Keratinocyte (primary cell): ENCODE data around the gene USP37. TPM values are rescaled to one million over a fixed set of nuclear protein-coding genes. Genes with fewer than 3 reads are reported as not detected.

ENCODE experiments used
- DNase-seq: peaks from one replicate; pipeline ENCODE4 v3.0.0-alpha.2; 2011; ENCODE audit warnings: low read depth, missing footprints, low spot score
- FAIRE-seq: peaks from 2 replicates; lab custom pipeline; 2011; peaks lifted over from hg19 to GRCh38; lab: Jason Lieb, UNC
- H2AFZ ChIP-seq: 2 replicates; pipeline ENCODE4 v1.6.0; 2012; ENCODE audit warnings: low read length, control low read depth, inconsistent platforms; ENCODE audit not compliant: control insufficient read depth
- H3K27ac ChIP-seq: 2 replicates; pipeline ENCODE4 v1.5.1; 2011; ENCODE audit warnings: low read length; ENCODE audit not compliant: control insufficient read depth, insufficient read depth
- H3K27me3 ChIP-seq: 3 replicates; pipeline ENCODE4 v1.6.0; 2011; ENCODE audit warnings: low read length; ENCODE audit not compliant: control insufficient read depth, insufficient read depth; ENCODE audit errors: extremely low read depth
- H3K36me3 ChIP-seq, 2 experiments: 2 replicates in 1 of 2; 3 replicates in 1 of 2; pipeline ENCODE4 v1.5.1; 2011; ENCODE audit warnings: low read length in 2 of 2, mild to moderate bottlenecking in 1 of 2; ENCODE audit not compliant: control insufficient read depth in 2 of 2, insufficient read depth in 2 of 2; ENCODE audit errors: extremely low read depth in 1 of 2
- H3K4me1 ChIP-seq: 3 replicates; pipeline ENCODE4 v1.5.1; 2011; ENCODE audit warnings: low read length; ENCODE audit not compliant: control insufficient read depth, insufficient read depth; ENCODE audit errors: extremely low read depth
- H3K4me2 ChIP-seq: 3 replicates; pipeline ENCODE4 v1.6.0; 2011; ENCODE audit warnings: low read depth, low read length; ENCODE audit not compliant: control insufficient read depth, insufficient read depth; ENCODE audit errors: extremely low read depth
- H3K4me3 ChIP-seq, 3 experiments: fragments of 200-600 bp in 1 of 3; sonication (generic) in 1 of 3; 2 replicates in 2 of 3; 3 replicates in 1 of 3; pipeline ENCODE4 v1.5.1; 2011 to 2016; ENCODE audit warnings: low read length in 3 of 3, mild to moderate bottlenecking in 3 of 3, control low read depth in 2 of 3, inconsistent platforms in 1 of 3, low read depth in 1 of 3, mixed read lengths in 1 of 3, mixed run types in 1 of 3, moderate library complexity in 1 of 3; ENCODE audit not compliant: control insufficient read depth in 2 of 3, insufficient read depth in 2 of 3; ENCODE audit errors: extremely low read depth in 1 of 3
- H3K79me2 ChIP-seq: 2 replicates; pipeline ENCODE4 v1.6.0; 2012; ENCODE audit warnings: low read length; ENCODE audit not compliant: control insufficient read depth, insufficient read depth
- H3K9ac ChIP-seq: 3 replicates; pipeline ENCODE4 v1.6.0; 2011; ENCODE audit warnings: low read length; ENCODE audit not compliant: control insufficient read depth, insufficient read depth; ENCODE audit errors: extremely low read depth
- H3K9me1 ChIP-seq: 3 replicates; pipeline ENCODE4 v1.6.0; 2011; ENCODE audit warnings: low read length; ENCODE audit not compliant: control insufficient read depth, insufficient read depth; ENCODE audit errors: extremely low read depth
- H3K9me3 ChIP-seq: 2 replicates; pipeline ENCODE4 v1.5.1; 2012; ENCODE audit warnings: low read depth, low read length; ENCODE audit not compliant: control insufficient read depth
- H4K20me1 ChIP-seq: 3 replicates; pipeline ENCODE4 v1.6.0; 2011; ENCODE audit warnings: low read length; ENCODE audit not compliant: control insufficient read depth, insufficient read depth; ENCODE audit errors: extremely low read depth
- EZH2 ChIP-seq: IDR thresholded peaks from one replicate; pipeline ENCODE4 v1.6.1; 2012; ENCODE audit warnings: inconsistent platforms, mild to moderate bottlenecking, low read length, moderate library complexity
- dilution Hi-C: fragments of 300-500 bp; cut with MboI; formaldehyde crosslinking; loops from one replicate; pipeline ENCODE4 v1.7.0; 2020; ENCODE audit warnings: low sequenced_read_pairs; ENCODE audit not compliant: extremely low pct_ligation_motif_present
- polyA plus RNA-seq, 5 experiments: library from polyadenylated mRNA; depleted of rRNA in 3 of 5; stranded (reverse) in 3 of 5; stranded (forward) in 1 of 5; unstranded in 1 of 5; fragments of >200 nt; gene quantifications; 1 replicate in 1 of 5; 2 replicates in 3 of 5; 3 replicates in 1 of 5; pipeline versions ENCODE4 v1.2.1 to v1.2.3, GENCODE V29; 2011 to 2012; ENCODE audit warnings: missing spikeins in 2 of 5, low read depth in 1 of 5, low replicate concordance in 1 of 5
- TF ChIP-seq, protein P1 (sequence below), 3 experiments: IDR thresholded peaks in 1 of 3; conservative IDR thresholded peaks in 1 of 3; optimal IDR thresholded peaks in 1 of 3; 2 replicates in 2 of 3; 3 replicates in 1 of 3; pipeline versions ENCODE3 to v1.5.1; 2011; ENCODE audit warnings: low read length in 3 of 3, mild to moderate bottlenecking in 3 of 3, moderate library complexity in 2 of 3, control low read depth in 1 of 3, inconsistent platforms in 1 of 3; ENCODE audit not compliant: insufficient read depth in 2 of 3; ENCODE audit errors: extremely low read depth in 1 of 3

The USP37 gene
- polyA plus RNA-seq, 1 donor (not counting 4 experiments of a cell fraction or from before 2014, with no cell fraction given): 4.2 TPM

DNA sequence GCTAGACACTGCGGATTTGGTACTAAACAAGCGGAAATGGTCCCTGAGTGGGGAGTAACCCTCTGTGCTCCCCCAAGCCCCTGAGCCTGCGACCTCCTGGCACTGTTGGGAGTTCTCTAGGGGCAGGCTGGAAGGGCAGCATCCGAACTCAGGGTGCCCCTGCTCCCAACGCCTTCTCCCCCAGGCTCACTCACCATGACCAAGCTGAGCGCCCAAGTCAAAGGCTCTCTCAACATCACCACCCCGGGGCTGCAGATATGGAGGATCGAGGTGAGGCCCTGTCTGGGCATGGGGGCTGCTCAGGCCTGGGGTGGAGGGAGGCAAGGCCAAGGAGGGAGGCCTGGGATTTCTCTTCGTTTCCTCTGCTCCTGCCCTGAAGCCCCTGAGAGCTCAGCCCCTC is 144.6 kb downstream of the USP37 start:
- TF ChIP-seq, protein P1, sequence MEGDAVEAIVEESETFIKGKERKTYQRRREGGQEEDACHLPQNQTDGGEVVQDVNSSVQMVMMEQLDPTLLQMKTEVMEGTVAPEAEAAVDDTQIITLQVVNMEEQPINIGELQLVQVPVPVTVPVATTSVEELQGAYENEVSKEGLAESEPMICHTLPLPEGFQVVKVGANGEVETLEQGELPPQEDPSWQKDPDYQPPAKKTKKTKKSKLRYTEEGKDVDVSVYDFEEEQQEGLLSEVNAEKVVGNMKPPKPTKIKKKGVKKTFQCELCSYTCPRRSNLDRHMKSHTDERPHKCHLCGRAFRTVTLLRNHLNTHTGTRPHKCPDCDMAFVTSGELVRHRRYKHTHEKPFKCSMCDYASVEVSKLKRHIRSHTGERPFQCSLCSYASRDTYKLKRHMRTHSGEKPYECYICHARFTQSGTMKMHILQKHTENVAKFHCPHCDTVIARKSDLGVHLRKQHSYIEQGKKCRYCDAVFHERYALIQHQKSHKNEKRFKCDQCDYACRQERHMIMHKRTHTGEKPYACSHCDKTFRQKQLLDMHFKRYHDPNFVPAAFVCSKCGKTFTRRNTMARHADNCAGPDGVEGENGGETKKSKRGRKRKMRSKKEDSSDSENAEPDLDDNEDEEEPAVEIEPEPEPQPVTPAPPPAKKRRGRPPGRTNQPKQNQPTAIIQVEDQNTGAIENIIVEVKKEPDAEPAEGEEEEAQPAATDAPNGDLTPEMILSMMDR (optimal IDR thresholded peaks at IDR 0.05 in 1 of 3, IDR thresholded peaks at IDR 0.05 in 1 of 3, conservative IDR thresholded peaks at IDR 0.05 in 1 of 3; ENCODE audit: extremely low read depth in 1 of 3, insufficient read depth in 2 of 3, low read length in 3 of 3): no peak
- dilution Hi-C loops: no loop called here
- H3K4me3 ChIP-seq: no peak overlapping the region
- H2AFZ ChIP-seq: no peak overlapping the region
- no peaks in the 10 kb centered on the region for H3K36me3 ChIP-seq
- no peaks in the 10 kb centered on the region for H3K9me1 ChIP-seq
- DNase-seq: no peak
- FAIRE-seq: no peak
- H3K4me1 ChIP-seq: peaks cover 4% of the 10 kb centered on the region
- no peaks in the 10 kb centered on the region for H3K27me3 ChIP-seq
- H3K4me2 ChIP-seq: no peak overlapping the region
- H4K20me1 ChIP-seq: no peaks in the 10 kb centered on the region
- no peak overlapping the region for H3K27ac ChIP-seq
- no peak overlapping the region for H3K9ac ChIP-seq
- H3K9me3 ChIP-seq: no peaks in the 10 kb centered on the region
- no peaks in the 10 kb centered on the region for H3K79me2 ChIP-seq

DNA sequence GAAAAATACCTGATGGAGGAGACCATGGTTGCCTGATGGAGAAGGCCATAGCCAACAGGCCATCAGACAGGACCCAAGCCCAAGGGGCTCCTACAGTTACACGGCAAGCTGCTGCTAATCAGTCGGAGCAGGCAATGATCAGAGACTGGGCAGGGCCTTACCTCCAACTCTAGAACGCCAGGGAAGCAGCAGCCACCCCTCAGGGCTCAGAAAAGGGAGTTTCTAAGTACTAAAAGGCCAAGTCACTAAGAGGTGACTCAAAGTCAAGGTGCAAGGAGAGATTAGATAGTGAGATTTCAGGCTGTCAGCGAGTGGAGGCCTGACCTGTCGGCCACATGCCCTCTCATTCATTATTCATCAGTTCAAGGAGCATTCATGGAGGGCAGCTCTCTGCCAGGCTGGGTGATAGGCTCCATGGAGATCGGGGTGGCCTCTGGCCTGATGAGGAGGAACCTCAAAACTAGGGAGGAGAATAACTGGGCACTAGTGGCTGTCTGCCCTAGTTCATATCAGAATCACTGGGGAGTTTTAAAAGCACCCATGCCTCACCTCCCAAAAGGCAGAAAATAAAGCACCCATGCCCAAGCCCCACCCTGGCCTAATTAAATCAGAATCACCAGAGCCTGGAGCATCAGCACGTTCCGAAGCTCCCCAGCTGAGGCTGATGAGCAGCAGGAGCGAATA is 145.6 kb downstream of the USP37 start:
- H3K9ac ChIP-seq: no peak overlapping the region
- H3K79me2 ChIP-seq: no peaks in the 10 kb centered on the region
- H3K4me1 ChIP-seq: peaks cover 4% of the 10 kb centered on the region
- no peak overlapping the region for H3K27ac ChIP-seq
- dilution Hi-C loops: no loop called here
- H3K4me3 ChIP-seq: no peak overlapping the region
- no peaks in the 10 kb centered on the region for H3K27me3 ChIP-seq
- no peaks in the 10 kb centered on the region for H3K36me3 ChIP-seq
- DNase-seq: no peak
- no peaks in the 10 kb centered on the region for H4K20me1 ChIP-seq
- no peak for FAIRE-seq
- no peaks in the 10 kb centered on the region for H3K9me3 ChIP-seq
- H3K9me1 ChIP-seq: no peaks in the 10 kb centered on the region
- no peak overlapping the region for H2AFZ ChIP-seq
- TF ChIP-seq, protein P1 (optimal IDR thresholded peaks at IDR 0.05 in 1 of 3, IDR thresholded peaks at IDR 0.05 in 1 of 3, conservative IDR thresholded peaks at IDR 0.05 in 1 of 3; ENCODE audit: extremely low read depth in 1 of 3, insufficient read depth in 2 of 3, low read length in 3 of 3): no peak
- no peak for TF ChIP-seq EZH2
- no peak overlapping the region for H3K4me2 ChIP-seq
